ENCODE measurements around the gene UBR3.
"Not testable (repeated sequence)": the region's sequence is repeated elsewhere in the genome, so short reads cannot be mapped to it uniquely, and the experiment has no call there.

Gene UBR3

GRCh38 chr2:169946546-169946945 is 119.3 kb downstream of the UBR3 start:
- FAIRE-seq: peak; percentile 6

- no peak for FAIRE-seq
These were observed 128.7 kb downstream of the UBR3 start for GRCh38 chr2:169955940-169956339.

GRCh38 chr2:169957219-169957618 is 130.0 kb downstream of the UBR3 start:
- not testable (repeated sequence) for FAIRE-seq

- FAIRE-seq: no peak
These were observed 134.7 kb downstream of the UBR3 start for GRCh38 chr2:169961911-169962310.

GRCh38 chr2:169963786-169964185 is 136.5 kb downstream of the UBR3 start:
- peak; percentile 44 for FAIRE-seq

- FAIRE-seq: no peak
These were observed 137.5 kb downstream of the UBR3 start for GRCh38 chr2:169964740-169965139.

GRCh38 chr2:169965495-169965894 is 138.2 kb downstream of the UBR3 start:
- FAIRE-seq: no peak

- FAIRE-seq: no peak
These were observed 139.2 kb downstream of the UBR3 start for GRCh38 chr2:169966454-169966853.

- FAIRE-seq: no peak
These were observed 141.5 kb downstream of the UBR3 start for GRCh38 chr2:169968743-169969142.

GRCh38 chr2:169975221-169975620 is 148.0 kb downstream of the UBR3 start:
- no peak for FAIRE-seq

GRCh38 chr2:169976335-169976851 is 149.1 kb downstream of the UBR3 start:
- no peak for FAIRE-seq

- FAIRE-seq: no peak
These were observed 150.3 kb downstream of the UBR3 start for GRCh38 chr2:169977530-169977929.

- FAIRE-seq: no peak
These were observed 151.3 kb downstream of the UBR3 start for GRCh38 chr2:169978402-169979017.

- no peak for FAIRE-seq
These were observed 151.8 kb downstream of the UBR3 start for GRCh38 chr2:169979025-169979424.

GRCh38 chr2:169980001-169980400 is 152.7 kb downstream of the UBR3 start:
- no peak for FAIRE-seq

- FAIRE-seq: no peak
These were observed 153.4 kb downstream of the UBR3 start for GRCh38 chr2:169980643-169981042.

- no peak for FAIRE-seq
These were observed 155.7 kb downstream of the UBR3 start for GRCh38 chr2:169982929-169983328.

- no peak for FAIRE-seq
These were observed 156.3 kb downstream of the UBR3 start for GRCh38 chr2:169983506-169983905.

GRCh38 chr2:169984145-169984544 is 156.9 kb downstream of the UBR3 start:
- FAIRE-seq: no peak

GRCh38 chr2:169994752-169995151 is 167.5 kb downstream of the UBR3 start:
- no peak for FAIRE-seq

- no peak for FAIRE-seq
These were observed 170.1 kb downstream of the UBR3 start for GRCh38 chr2:169997140-169997887.

- no peak for FAIRE-seq
These were observed 171.8 kb downstream of the UBR3 start for GRCh38 chr2:169999054-169999453.

- FAIRE-seq: no peak
These were observed 174.8 kb downstream of the UBR3 start for GRCh38 chr2:170002096-170002495.

GRCh38 chr2:170005702-170006101 is 178.4 kb downstream of the UBR3 start:
- FAIRE-seq: no peak
